ENCODE data around the gene C1QL3.

Gene C1QL3

DNA sequence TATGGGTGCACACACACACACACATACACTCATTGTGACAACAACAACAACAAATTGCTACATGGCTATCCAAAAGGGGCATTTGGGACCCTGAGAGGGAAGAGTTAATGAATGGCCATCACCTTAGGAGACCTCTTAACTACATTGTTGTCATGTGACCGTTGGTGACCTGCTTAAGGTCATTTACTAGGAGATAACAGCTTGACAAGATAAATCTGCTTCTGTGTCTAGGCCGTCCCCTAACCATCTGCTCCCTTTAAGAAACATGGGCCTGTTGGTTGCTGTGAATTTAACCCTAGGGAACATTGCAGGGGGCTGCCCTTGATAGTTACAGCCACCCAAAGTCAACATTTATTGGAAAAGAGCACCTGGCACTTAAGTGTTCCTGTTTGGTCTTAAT lies 29.7 kb downstream of the C1QL3 start:
- no peak for DNase-seq

DNA sequence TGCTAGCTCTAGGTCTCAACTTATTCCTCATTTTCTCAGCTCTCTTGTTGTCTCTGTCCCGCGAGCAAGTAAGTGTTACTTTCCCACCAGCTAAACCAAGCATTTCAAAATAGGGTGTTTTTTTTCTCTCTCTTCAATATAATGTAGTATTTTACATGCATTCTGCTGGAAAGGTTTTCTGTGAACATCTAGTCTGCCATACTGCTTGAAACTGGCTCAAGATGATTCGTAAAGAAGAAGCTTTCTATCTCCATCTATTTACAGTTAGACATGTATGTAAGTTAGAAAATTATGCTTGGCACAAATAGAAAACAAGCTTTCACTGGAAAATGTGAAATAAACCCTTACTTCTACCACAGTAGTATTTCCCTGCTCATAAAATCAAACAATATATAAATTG lies 31.2 kb downstream of the C1QL3 start:
- DNase-seq, result no peak

DNA sequence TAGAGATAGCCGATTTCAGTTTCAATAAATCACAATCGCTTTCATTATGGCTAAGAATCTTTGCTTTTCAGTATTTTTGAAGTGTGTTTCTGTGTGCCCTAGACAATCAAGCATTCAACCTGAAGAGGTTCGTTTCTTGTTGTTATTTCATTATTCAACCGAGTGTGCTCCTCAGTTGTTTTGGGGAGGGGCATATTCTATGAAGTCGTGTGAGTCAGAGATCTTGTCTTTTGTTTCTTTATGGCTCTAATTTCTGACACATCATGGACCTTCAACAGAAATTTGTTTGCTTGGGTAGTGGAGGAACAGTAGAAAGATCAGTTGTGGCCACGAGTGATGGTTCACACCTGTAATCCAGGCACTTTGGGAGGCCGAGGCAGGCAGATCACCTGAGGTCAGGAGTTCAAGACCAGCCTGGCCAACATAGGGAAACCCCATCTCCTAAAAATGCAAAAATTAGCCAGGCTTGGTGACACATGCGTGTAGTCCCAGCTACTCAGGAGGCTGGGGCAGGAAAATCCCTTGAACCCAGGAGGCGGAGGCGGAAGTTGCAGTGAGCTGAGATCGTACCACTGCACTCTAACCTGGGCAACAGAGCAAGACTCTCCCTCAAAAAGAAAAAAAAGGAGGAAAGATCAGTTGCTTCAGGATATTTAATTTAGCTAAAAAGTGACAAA lies 38.3 kb downstream of the C1QL3 start:
- DNase-seq, result no peak

DNA sequence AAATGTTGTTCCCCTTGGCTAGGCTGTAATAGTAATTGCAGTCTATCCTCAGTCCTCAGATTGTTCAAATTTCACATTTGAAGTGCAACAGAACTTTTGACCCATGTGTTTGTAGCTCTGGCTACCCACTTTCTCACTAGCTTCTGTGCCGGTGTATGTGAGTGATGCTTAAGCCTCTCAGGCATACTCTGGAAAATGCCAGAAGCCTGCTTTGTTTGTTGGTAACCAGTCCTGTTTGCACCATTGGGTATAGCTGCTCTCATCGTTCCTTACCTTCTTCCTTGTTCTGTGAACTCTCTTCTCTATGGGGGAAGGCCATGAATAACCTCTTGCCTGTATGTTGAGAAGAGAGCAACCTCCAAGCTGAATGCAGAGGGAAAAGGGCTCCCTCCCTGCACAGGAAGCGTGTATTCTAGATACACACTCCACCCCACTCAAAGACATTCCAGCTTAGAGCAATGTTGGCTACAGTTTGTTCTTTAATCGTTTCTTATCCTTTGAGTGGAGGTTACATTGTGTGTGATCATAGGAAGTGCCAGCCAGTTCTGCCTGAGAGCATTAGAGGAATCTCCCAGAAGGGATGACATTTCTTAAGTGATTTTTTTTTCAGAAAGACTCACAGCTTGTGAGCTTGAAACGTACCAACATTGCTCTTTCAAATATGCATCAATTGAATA lies 40.5 kb downstream of the C1QL3 start:
- no peak for DNase-seq

DNA sequence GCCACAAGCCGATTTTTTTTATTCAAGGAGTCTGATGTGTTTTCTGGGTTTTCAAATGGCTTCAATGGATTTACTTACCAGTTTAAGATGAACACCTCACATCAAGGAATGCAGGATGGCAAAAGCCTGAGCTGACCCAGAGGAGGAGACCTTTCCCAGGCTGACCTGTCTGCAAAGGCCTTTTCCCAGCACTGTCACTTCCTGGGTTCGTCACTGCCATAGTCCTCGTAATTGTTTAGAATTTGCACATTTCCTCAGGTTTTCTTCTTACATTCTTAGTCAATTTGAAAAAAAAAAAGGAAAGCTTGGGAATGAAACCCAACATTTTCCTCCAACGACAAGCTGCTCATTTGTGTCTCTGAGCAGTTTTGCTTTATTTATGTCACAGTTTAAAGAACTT lies 42.9 kb downstream of the C1QL3 start:
- DNase-seq, result no peak

DNA sequence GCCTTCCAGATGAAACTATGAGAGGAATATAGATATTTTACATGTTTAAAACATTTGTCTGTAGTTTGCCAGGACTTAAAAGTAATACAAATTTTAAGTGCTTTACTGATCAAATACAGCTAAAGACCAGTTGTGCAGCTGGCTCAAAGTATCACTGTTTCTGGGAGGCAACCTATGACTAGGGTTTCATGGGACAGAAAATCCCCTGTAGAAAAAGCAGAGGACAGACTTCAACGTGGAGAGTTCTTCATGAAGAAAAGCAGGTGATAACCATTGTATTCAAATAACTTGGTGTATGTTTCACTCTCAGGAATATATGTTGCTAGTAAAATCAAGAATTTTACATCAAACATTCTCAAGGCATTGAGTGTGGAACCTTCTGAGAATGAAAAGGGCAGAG lies 43.9 kb downstream of the C1QL3 start:
- no peak for DNase-seq

- no peak for DNase-seq
These were observed 48.9 kb downstream of the C1QL3 start for GRCh38 chr10:16472828-16473227.

- no peak for DNase-seq
These were observed 50.9 kb downstream of the C1QL3 start for GRCh38 chr10:16470747-16471146.

DNA sequence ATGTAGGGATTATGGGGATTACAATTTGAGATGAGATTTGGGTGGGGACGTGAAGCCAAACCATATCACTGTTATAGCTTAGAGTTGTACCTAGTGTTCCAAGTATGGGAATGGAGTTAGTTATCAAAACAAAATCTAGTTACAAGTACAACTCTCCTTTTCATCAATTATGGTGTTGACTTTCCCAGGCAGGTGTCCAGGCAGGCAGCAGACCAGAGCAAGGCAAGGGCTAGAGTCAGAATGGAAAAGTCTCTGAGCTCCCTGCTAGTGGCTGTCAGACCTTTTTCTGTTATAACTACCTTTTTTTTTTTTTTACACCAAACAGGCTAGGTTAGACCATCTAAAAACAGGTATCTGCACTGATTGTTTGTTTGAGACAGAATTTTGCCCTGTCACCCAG lies 55.7 kb downstream of the C1QL3 start:
- no peak for DNase-seq
